HG02970 (cell line): ENCODE data around the gene RPA3.

Source experiments
- ATAC-seq: cut with Tn5 transposase; IDR thresholded peaks from one replicate; pipeline ENCODE4 v1.9.1; 2021; ENCODE audit warnings: mild to moderate bottlenecking, moderate library complexity, moderate number of reproducible peaks; ENCODE audit not compliant: unreplicated experiment, low FRiP score

The RPA3 gene

DNA sequence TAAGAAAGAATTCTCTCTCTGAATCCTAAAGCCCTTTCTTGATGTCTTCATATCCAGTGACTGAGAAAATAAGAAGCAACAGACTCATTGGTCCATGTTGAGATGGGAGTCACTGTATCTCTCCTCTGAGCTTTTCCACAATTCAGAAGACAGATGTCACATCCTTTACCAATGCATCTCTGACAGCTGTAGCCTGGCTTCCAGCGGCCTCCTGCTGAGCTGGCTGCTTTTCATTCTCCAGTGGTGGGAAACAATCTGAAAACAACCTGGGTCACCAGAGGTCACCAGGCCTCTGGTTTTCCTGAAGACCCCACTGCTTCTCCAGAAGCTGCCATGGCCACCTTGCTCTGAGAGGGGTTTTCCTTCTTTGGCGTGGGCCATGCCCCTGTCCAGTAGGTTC is 18.3 kb upstream of the RPA3 start:
- no peak for ATAC-seq

DNA sequence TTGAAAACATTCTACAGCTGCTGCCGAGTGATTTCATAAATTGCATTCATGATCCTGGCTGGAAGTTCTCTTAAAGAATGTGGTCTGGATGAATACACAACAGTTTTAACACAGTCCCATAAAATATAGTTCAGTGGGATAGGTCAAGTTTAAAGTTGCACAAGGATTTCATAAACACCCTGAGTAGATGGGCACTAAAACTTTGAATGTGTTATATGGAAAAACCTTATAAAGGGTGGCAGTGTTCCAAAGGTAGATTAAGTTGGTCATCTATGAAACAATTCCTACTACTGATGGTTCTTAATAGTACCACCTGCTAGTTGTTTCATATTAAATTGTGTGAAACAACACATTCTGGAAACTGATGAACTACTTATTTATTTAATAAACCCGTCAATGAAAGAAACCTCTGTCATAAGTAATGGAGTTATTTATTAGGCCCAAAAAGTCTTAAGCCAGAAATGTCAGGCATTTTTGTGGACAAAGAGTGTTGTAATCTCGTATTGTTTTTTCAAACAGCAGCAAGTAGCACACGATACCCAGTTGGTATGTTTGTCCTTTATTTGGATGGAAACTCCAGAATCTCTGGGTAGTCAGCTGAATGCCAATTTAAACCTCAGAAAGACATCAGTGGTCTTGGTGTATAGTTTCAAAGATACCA is 14.3 kb upstream of the RPA3 start:
- no peak for ATAC-seq

DNA sequence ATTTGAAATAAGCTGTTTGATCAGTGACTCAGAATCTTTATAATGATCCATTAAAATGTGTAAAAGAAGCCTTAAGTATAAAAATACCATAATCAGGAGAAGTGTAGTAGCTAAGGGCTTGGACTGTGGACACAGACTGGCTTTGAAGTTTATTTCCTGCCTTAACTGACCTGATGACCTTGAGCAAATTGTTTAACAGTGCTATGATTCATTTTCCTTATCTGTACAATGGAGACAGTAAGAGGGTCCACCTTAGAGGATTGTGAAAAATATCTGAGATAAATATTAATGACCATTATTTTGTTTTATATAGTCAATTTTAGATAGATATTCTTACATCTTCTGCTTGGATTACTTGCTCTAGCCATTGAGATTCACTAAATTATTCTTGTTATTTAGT is 13.3 kb upstream of the RPA3 start:
- no peak for ATAC-seq

DNA sequence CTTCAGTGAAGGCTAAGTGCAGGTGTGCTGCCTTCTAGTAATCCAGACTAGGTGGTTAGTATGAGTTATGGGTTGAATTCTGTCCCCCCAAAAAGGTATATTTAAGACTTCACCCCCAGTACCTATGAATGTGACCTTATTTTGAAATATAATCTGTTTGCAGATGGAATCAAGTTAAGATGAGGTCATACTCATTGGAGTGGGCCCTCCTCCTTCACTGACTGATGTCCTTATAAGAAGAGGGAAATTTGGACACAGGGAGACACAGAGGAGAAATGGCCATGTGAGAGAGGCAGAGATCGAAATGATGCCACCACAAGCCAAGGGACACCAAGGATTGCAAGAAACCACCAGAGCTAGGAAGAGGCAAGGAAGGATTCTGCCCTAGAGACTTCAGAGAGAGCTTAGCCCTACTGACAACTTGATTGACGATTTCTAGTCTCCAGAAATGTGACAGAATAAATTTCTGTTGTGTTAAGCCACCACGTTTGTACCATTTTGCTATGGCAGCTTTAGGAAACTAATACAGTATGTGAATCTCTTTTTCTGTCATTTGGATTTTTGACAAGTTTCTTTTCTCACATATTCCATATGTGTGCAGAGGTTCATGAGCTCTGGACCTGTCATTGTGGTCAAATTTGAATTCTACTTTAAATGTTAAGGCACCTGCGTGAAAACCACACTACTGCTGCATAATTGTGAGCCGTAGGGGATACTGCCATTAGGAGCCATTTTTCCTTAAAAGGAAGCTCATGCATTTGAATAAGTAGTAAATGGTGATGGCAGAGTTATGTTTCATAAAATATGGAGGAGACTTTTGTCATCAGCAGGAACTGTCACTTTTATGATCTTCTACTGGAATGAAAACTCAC is 2.6 kb upstream of the RPA3 start:
- no peak for ATAC-seq

DNA sequence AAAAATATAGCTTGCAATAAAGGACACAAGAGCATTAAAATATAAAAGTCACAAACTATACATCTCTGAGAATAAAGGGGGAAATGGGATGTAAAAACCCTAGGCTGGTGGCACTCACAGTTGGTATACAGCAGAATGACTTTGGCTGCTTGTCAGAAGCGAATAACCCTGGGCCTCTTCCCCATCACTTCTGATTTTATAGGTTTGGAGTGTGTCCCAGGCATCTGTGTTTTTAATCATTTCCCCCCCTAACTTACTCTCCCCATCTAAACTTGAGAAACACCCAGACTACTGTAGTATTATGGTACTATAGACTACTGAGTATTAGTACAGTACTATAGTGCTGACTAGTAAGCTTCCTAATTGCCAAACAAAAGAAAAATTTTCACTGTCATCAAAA is 1.8 kb upstream of the RPA3 start:
- no peak for ATAC-seq

DNA sequence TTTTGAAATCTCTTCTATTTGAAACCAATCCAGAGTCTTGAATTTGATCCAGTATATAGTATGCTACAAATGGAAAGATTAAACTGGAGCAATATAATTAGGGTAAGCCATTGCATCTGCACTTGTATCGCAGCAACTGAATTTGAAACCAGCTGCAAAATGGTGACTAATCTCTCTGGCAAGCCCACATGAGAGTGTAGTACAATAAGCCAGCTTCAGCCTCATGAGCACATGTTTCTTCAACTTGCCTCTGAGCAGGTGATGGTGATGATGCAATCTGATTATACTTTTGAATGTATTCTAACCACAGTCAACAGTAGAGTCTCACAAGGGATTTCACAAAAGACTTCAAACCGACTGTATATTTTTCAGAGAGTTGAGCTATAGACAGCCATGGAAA is 829 bp upstream of the RPA3 start:
- ATAC-seq: peak; percentile 69

DNA sequence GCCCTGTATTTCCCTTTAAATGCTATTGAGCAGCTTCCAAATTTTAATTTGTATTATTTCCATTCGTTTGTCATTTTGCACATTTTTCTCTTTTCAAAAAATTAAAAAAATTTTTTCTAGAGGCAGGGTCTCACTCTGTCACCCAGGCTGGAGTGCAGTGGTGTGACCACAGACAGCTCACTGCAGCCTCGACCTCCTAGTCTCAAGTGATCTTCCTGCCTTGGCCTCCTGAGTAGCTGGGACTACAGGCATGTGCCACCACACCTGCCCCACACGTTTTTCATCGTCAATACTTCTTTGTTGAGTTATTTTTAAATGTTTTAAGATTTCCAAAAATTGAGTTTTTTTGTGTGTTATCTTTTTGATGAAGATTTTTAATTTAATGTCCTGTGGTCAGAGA is 4.7 kb downstream of the RPA3 start:
- ATAC-seq: no peak

DNA sequence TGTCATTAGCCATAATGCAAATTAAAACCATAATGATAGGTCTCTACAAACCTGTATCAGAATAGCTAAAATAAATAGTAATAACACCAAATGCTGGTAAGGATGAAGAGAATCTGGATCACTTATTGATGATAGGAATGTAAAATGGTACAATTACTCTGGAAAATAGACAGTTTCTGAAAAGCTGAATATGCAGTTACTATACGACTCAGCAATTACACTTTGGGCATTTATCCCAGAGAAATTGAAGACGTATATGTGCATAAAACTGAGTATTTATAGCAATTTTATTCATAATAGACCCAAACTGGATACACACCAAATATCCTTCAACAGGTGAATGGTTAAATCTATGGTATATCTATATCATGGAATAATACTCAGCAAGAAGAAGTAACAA is 7.9 kb downstream of the RPA3 start:
- no peak for ATAC-seq

DNA sequence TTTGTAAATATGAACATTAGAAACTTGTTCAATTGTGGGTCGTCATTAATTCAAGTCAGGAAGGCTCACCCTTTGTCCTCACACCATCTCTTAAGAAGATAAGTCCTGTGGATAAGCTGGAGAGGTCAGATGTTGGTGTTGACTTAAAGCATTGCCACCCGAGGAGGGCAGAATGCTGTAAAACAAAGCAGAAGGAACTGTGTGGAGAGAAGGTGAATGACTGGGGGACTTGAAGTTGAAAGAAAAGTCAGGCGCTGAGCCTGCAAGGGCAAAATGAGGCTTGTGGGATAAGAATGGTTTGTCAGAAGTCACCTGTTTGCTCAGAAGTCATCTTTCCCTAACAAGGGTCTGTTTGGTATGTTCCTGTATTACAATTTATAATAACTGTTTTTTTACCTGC is 9.1 kb downstream of the RPA3 start:
- no peak for ATAC-seq

DNA sequence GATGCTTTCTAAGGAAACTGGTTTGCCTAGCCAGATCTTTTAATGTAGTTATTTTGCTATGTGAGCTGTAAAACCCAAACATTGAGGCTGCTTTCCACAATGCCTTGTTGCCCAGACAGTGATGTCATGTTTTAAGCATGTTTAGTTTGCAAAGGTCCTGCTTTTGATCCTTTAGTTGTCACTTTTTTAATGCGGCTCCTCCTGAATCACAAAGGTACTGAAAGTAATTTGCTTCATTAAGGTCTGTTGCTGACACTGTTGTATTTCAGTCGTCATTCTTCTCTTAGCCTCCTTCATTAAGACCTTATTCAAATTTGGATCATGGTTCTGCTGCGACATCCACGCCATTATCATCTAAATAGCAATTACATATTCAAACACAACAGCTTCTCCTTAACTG is 10.6 kb downstream of the RPA3 start:
- no peak for ATAC-seq

DNA sequence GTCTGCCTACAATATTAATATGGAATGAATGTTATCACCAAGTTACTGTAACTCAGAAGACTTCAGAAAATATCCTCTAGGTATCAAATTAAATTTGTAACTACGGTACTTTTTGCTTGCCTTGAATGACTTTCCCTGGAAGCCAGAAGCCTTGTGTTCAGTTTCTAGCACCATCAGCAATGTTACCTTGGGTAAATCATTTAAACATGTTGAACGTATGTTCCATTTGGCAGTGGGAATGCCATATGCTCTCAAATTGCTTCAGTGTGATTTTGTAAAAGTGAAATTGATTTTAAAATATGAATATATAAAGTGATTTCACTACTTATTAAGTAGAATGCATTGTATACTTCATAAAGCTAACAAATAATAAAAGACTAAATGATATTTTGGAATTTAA is 11.2 kb downstream of the RPA3 start:
- no peak for ATAC-seq

DNA sequence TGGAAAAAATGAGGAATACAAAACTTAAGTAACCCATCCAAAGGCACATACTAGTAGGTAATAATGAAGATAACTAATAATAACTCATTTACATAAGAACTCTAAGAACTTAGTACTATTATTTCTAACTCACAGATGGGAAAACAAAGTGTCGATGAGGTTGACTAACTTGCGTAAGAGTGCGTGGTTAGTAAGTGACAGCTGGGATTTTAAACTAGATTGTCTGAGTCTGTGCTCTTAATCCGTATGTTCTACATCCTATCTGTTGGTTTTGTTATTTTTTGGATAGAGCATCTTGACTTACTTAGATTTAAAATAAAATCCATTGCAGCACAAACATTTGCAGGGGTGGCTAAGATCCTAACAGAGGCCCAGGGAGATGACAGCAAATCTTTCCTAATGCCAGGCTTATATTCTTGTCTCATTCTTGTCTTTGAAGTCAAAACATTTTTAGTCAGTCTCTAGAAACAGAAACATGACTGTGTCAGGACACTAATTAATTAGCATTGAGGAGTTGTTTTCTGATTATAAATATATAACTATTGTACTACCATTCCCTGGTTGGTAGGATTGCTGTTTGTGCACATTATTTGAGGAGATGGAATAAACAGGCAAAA is 11.7 kb downstream of the RPA3 start:
- no peak for ATAC-seq

DNA sequence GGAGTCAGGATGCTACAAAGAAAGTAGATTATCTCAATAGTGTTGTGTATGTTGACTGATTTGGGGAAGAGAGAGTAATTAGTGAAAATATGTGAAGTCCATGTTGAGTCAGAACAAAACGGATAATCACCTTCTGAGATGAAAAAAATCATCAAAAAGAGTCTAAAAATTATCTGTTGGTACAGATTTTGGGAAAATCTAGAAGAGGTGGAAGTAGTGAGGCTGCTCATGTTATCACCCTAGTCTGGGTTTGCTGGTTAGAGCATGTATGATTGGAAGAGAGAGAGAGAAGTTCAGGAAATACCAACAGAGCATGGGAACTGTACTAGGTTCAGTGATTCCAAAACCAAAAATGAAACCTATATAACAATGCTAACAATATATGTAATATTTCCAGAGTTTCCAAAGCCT is 12.3 kb downstream of the RPA3 start:
- no peak for ATAC-seq

DNA sequence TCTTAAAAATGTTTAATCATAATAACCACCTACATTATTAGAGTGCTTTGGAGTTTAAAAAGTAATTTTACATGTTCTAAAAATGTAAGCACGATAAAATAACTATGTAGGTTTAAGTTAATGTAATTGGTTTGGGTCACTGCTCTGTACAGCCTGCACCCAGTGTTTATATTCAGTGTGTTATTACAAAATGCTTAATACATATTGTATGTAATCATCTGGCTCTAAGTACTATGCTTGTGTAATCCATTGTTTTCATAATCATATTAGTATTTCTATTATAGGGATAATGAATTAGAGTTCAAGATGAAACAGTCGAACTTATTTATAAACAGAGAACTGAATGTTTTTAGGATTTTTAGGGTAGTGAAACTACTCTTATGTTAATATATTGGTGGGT is 13.1 kb downstream of the RPA3 start:
- ATAC-seq: no peak

DNA sequence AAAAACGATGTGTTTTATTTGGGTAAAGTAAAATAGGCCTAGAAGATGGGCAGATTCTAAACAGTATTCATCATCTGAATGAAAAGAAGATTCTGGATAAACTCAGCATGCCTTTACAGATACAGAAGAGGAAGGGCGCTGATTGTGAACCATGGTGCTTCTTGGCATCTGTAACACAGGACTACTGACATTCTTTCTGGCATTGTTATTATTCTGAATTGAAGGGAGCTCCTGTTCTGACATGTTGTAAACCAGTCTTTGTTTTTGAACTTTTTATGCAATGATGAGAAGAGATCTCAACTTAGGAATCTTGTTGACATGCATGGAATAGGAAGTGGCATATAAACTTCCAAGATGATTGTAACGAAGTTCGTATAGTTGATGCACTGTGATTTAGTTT is 13.5 kb downstream of the RPA3 start:
- ATAC-seq: no peak

DNA sequence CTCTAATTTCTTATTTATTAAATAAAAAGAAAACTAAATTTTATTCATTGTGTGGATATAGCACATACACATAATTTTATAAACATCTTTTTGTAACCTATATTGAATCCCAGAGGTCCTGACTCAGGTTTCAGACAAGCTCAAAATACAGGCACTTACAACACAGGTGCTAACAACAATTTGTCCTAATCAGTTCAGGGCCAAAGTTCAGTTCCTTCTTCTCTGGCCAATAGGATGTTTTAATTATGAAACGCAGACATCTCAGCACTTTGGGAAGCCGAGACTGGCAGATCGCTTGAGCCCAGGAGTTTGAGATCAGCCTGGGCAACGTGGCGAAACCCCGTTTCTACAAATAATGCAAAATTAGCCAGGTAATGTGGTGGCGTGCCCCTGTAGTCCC is 15.0 kb downstream of the RPA3 start:
- no peak for ATAC-seq

DNA sequence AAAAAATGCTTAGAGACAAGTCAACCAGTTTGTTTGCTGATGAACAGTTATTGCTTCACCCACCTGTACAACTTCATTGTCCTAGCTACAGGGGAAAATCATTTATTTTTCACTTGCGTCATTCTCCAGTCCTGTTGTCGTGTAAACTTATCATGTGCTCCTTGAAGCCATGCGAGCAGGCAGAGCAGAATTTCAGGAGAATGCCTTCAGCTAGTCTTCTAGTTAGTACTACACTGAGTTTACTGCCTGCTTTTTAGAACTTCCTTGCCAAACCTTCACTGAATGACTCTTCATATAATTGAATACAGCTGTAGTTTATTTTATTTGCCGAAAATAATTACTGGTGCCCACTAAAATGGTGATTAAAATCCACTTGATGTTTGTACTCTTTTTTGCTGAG is 15.6 kb downstream of the RPA3 start:
- no peak for ATAC-seq

DNA sequence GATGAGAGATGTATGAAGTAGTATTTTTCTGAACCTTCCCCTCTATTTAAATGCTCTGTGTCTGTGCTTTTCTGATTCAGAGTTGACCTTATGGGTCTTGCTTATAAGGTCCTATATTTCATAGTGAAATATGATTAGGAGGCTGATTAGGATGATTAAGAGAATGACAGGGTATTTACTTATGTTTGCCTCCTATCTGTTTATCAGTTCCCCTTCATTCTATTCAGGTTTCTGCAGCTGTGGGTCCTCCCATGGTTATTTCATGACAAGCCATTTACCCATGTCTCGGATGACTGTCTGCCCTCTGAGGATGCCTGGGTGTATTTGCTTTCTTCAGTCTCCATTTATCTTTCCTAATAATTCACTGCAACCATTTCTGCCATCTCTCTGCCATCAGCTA is 16.9 kb downstream of the RPA3 start:
- no peak for ATAC-seq

DNA sequence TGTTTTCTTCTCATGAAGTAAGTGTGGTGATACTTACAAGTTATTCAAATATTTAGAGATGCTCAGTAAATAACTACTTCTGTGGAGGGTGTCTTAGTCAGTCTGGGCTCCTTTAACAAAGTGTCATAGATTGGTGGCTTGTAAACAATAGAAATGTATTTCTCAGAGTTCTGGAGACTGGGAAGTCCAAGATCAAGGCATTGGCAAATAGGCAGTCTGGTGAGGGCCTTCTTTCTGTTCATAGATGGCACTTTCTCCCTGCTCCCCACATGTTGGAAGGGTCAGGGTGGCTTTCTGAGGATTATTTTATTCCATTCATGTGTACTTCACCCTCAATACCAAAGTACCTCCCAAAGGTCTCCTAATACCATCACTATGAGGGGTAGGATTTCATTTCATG is 18.4 kb downstream of the RPA3 start:
- no peak for ATAC-seq

DNA sequence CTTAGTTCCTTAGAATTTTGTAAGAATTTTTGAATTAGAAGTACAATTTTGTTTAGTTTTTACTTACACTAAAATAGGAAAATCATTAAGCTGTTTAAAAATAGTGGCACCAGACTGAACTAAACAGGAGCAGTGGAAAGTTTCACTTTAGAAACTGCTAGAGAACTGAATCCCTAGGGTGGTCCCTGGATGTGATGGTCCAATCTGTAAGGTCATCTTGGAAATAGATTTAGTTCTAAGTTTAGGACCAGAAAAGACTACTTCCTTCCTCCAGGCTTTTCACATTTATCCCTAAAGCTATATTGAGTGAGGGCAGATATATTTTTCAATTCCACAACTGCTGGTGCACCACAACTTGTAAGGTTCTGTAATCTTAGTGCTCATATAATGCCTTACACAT is 19.0 kb downstream of the RPA3 start:
- no peak for ATAC-seq

DNA sequence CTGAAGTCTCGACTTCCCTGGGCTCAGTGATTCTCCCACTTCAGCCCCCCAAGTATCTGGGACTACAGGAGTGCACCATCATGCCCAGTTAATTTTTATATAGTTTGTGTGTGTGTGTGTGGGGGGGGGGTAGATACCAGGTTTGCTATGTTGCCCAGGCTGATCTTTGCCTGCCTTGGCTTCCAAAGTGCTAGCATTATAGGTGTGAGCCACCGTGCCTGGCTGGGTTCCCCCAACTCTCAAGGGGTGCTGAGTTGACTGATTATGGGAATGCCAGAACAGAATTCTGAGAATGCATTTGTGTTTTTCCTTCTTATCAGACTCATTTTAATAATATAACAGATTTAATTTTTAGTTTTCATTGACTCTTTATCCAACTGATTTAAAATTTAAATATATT is 19.5 kb downstream of the RPA3 start:
- ATAC-seq: no peak
